HepG2 (cell line): ENCODE results near the gene NKAIN2. TPM values are rescaled to one million over a fixed set of nuclear protein-coding genes. Genes with fewer than 3 reads are reported as not detected.

Experiments
- ATAC-seq: fragments of 200-7000 bp; cut with Tn5 transposase; 3 replicates; pipeline ENCODE4 v1.9.1; 2020; ENCODE audit warnings: mild to moderate bottlenecking, moderate library complexity
- BruUV-seq: library from RNA; stranded (reverse); fragments of 400-500 nt; replicated peaks from 2 replicates; lab custom pipeline; 2021; lab: Mats Ljungman, UMichigan
- CTCF ChIA-PET: fragments of 300-600 bp; formaldehyde crosslinking; extraction: SDS; loops from one replicate; lab custom pipeline; 2021; ENCODE audit warnings: low total read pairs, inconsistent platforms, low intra/inter-chr PET ratio; lab: Yijun Ruan, JAX
- POLR2A ChIA-PET: fragments of 350-600 bp; sonication (Branson Sonifier 250); formaldehyde crosslinking; loops from one replicate; lab custom pipeline; 2020; ENCODE audit warnings: antibody characterized with exemption, inconsistent platforms; lab: Yijun Ruan, JAX
- DNase-seq: peaks from one replicate; pipeline ENCODE4 v3.0.0-alpha.2; 2015; ENCODE audit warnings: low spot score
- FAIRE-seq: peaks from 3 replicates; lab custom pipeline; 2011; peaks lifted over from hg19 to GRCh38; lab: Jason Lieb, UNC
- H2AFZ ChIP-seq: one replicate; pipeline ENCODE4 v1.6.1; 2011; ENCODE audit warnings: low read length, inconsistent platforms
- H3K27ac ChIP-seq: fragments of 300-600 bp; 3 replicates; pipeline ENCODE4 v1.8.0; 2011; ENCODE audit warnings: mixed run types, mild to moderate bottlenecking, mixed read lengths, low read length, inconsistent platforms; ENCODE audit not compliant: insufficient read depth; ENCODE audit errors: extremely low read length
- H3K27me3 ChIP-seq, 2 experiments: fragments of 200-600 bp in 1 of 2; 2 replicates in 1 of 2; 3 replicates in 1 of 2; pipeline versions ENCODE4 v1.6.0 to v1.8.0; 2011; ENCODE audit warnings: low read length in 2 of 2, mild to moderate bottlenecking in 2 of 2, moderate library complexity in 2 of 2, inconsistent platforms in 1 of 2; ENCODE audit not compliant: insufficient read depth in 2 of 2, control insufficient read depth in 1 of 2
- H3K36me3 ChIP-seq, 2 experiments: fragments of 200-600 bp in 1 of 2; replicated peaks in 1 of 2; 2 replicates in 1 of 2; 3 replicates in 1 of 2; pipeline versions ENCODE4 v1.5.1 to v1.8.0; 2011; ENCODE audit warnings: low read length in 2 of 2, inconsistent platforms in 1 of 2; ENCODE audit not compliant: insufficient read depth in 2 of 2, control insufficient read depth in 1 of 2
- H3K4me1 ChIP-seq: 2 replicates; pipeline ENCODE4 v1.5.1; 2012; ENCODE audit warnings: low read length, inconsistent platforms; ENCODE audit not compliant: insufficient read depth
- H3K4me2 ChIP-seq: 2 replicates; pipeline ENCODE4 v1.6.0; 2011; ENCODE audit warnings: low read depth, low read length, inconsistent platforms
- H3K4me3 ChIP-seq, 3 experiments: fragments of 200-600 bp in 1 of 3; sonication (generic), shearing (Covaris generic) in 1 of 3; replicated peaks in 1 of 3; 2 replicates each; pipeline ENCODE4 v1.5.1; 2011 to 2016; ENCODE audit warnings: low read length in 3 of 3, inconsistent platforms in 2 of 3, low read depth in 2 of 3, mild to moderate bottlenecking in 2 of 3, control low read depth in 1 of 3, mixed read lengths in 1 of 3; ENCODE audit not compliant: insufficient read depth in 1 of 3
- H3K79me2 ChIP-seq: one replicate; pipeline ENCODE4 v1.6.1; 2011; ENCODE audit warnings: low read length, inconsistent platforms; ENCODE audit not compliant: insufficient read depth
- H3K9ac ChIP-seq: 2 replicates; pipeline ENCODE4 v1.6.0; 2011; ENCODE audit warnings: mild to moderate bottlenecking, low read depth, low read length, inconsistent platforms; ENCODE audit not compliant: insufficient read depth
- H3K9me3 ChIP-seq: 2 replicates; pipeline ENCODE4 v1.5.1; 2012; ENCODE audit warnings: mild to moderate bottlenecking, low read length
- H4K20me1 ChIP-seq: 2 replicates; pipeline ENCODE4 v1.6.0; 2011; ENCODE audit warnings: inconsistent platforms, mild to moderate bottlenecking, low read length, moderate library complexity; ENCODE audit not compliant: insufficient read depth
- FOXJ3 ChIP-seq: sonication (generic); formaldehyde crosslinking; IDR thresholded peaks from 2 replicates; pipeline ENCODE4 v1.4.0; 2020; ENCODE audit warnings: missing genetic modification reagents, mild to moderate bottlenecking, borderline replicate concordance
- GATAD2A ChIP-seq: IDR thresholded peaks from 2 replicates; pipeline ENCODE4 v1.6.1; 2016
- NFRKB ChIP-seq: fragments of 450-650 bp; IDR thresholded peaks from 2 replicates; pipeline ENCODE4 v1.6.1; 2017
- SOX13 ChIP-seq, 3 experiments: fragments of 450-650 bp in 1 of 3; sonication (generic) in 1 of 3; formaldehyde crosslinking in 1 of 3; IDR thresholded peaks in 2 of 3; conservative IDR thresholded peaks in 1 of 3; 2 replicates each; pipeline versions ENCODE4 v1.5.0 to v1.6.1; 2016 to 2020; ENCODE audit warnings: antibody characterized with exemption in 1 of 3, mild to moderate bottlenecking in 1 of 3, missing compliant biosample characterization in 1 of 3, missing genetic modification reagents in 1 of 3, moderate library complexity in 1 of 3
- SP5 ChIP-seq: IDR thresholded peaks from 2 replicates; pipeline ENCODE4 v1.6.1; 2016; ENCODE audit warnings: low read depth, borderline replicate concordance
- TCF12 ChIP-seq, 2 experiments: fragments of 450-650 bp in 1 of 2; sonication (generic) in 1 of 2; formaldehyde crosslinking in 1 of 2; IDR thresholded peaks; 2 replicates each; pipeline versions ENCODE4 v1.6.1 to v1.8.0; 2017 to 2022; ENCODE audit warnings: antibody characterized with exemption in 1 of 2, mild to moderate bottlenecking in 1 of 2, missing genetic modification reagents in 1 of 2, moderate library complexity in 1 of 2
- TSC22D2 ChIP-seq: sonication (generic); formaldehyde crosslinking; IDR thresholded peaks from 2 replicates; pipeline ENCODE4 v1.5.1; 2020; ENCODE audit warnings: missing genetic modification reagents, mild to moderate bottlenecking, borderline replicate concordance
- ZFP41 ChIP-seq: sonication (generic); formaldehyde crosslinking; IDR thresholded peaks from 2 replicates; pipeline ENCODE4 v1.4.0; 2020; ENCODE audit warnings: mild to moderate bottlenecking, missing genetic modification reagents, borderline replicate concordance
- ZNF34 ChIP-seq: sonication (generic); formaldehyde crosslinking; IDR thresholded peaks from 2 replicates; pipeline ENCODE4 v1.4.0; 2020; ENCODE audit warnings: mild to moderate bottlenecking, missing genetic modification reagents, borderline replicate concordance
- ZNF430 ChIP-seq: sonication (generic); formaldehyde crosslinking; IDR thresholded peaks from 2 replicates; pipeline ENCODE4 v1.9.0; 2021; ENCODE audit warnings: mild to moderate bottlenecking, missing genetic modification reagents
- ZNF562 ChIP-seq: sonication (generic); formaldehyde crosslinking; IDR thresholded peaks from 2 replicates; pipeline ENCODE4 v1.8.0; 2022; ENCODE audit warnings: missing genetic modification reagents, borderline replicate concordance
- WGBS: methylation state at CpG from one replicate; pipeline ENCODE4 v1.1.6; 2017; ENCODE audit warnings: low lambda C conversion rate; 5-methylcytosine and 5-hydroxymethylcytosine counted together
- in situ Hi-C: cut with HindIII; loops from 2 replicates; pipeline ENCODE4 v1.10.0; 2017; ENCODE audit warnings: low pct_unique_long_range_greater_than_20kb; ENCODE audit not compliant: extremely low pct_ligation_motif_present
- intact Hi-C: fragments of 100-400 bp; cut with micrococcal nuclease; formaldehyde crosslinking; loops from one replicate; pipeline ENCODE4 v1.10.0; 2022; ENCODE audit not compliant: unreplicated experiment
- polyA plus RNA-seq, 8 experiments: library from polyadenylated mRNA; depleted of rRNA in 3 of 8; stranded (reverse) in 7 of 8; unstranded in 1 of 8; fragments of >200 nt; fragmentation: Illumina TruSeq in 4 of 8; extraction: Trizol in 4 of 8; gene quantifications; 2 replicates each; pipeline versions ENCODE4 v1.2.1 to v1.2.3, GENCODE V29; 2011 to 2016; ENCODE audit warnings: low read depth in 4 of 8, missing spikeins in 1 of 8, mixed read lengths in 1 of 8; ENCODE audit not compliant: insufficient read depth in 1 of 8
- total RNA-seq, 5 experiments: library from RNA; depleted of rRNA; stranded (reverse); fragments of >200 nt; fragmentation: Illumina TruSeq; extraction: Trizol; gene quantifications; 2 replicates each; pipeline ENCODE4 v1.2.3, GENCODE V29; 2016; ENCODE audit warnings: low read depth in 1 of 5
- TF ChIP-seq, protein P1 (sequence below): sonication (generic); formaldehyde crosslinking; IDR thresholded peaks from 2 replicates; pipeline ENCODE4 v1.4.0; 2020; ENCODE audit warnings: missing genetic modification reagents
- TF ChIP-seq, protein P2 (sequence below): sonication (generic); formaldehyde crosslinking; IDR thresholded peaks from 2 replicates; pipeline ENCODE4; 2020; ENCODE audit warnings: missing genetic modification reagents, mild to moderate bottlenecking, borderline replicate concordance
- TF ChIP-seq, protein P3 (sequence below): sonication (generic); formaldehyde crosslinking; IDR thresholded peaks from 2 replicates; pipeline ENCODE4 v1.5.1; 2020; ENCODE audit warnings: mild to moderate bottlenecking, missing genetic modification reagents, borderline replicate concordance

Gene NKAIN2
- total and polyA plus RNA-seq, 2 of the 13 experiments (the other 11 are each of a cell fraction or from before 2014, with no cell fraction given), result not detected

DNA sequence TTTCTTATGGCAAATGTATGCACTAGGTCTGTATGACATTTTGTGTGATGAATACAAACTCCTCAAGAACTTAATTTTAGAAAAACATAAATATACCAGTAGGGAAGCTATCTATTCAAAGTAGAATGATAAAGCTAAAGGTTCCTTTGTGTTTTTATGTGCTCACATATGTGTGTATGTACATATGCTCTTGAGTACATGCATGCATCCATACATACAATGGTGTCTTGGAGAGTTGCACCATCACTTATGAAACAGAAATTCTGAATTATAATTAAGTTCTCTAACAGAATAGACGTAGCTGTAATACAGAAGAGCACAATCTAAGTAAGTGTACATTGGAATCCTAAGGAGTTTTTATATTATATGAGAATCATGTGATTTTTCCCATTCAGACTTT, 2.3 kb downstream of the NKAIN2 start:
- no TSS peak for BruUV-seq
- H3K27ac ChIP-seq, result no peak overlapping the region
- no peak overlapping the region for H3K4me3 ChIP-seq
- H3K4me1 ChIP-seq, result no peaks in the 10 kb centered on the region
- CTCF ChIA-PET, result no interaction called here
- ATAC-seq, result no peak
- intact Hi-C loops (no loop called here), in situ Hi-C loops (loop anchor here (25.0 kb wide), 1 partner anchor 981 kb away; no protein-coding TSS in a partner anchor)
- no peak overlapping the region for H2AFZ ChIP-seq
- TF ChIP-seq ZNF562 (CRISPR knock-in tag) (no peak), TCF12 (IDR thresholded peaks at IDR 0.05) (no peak), TCF12 (CRISPR knock-in tag; IDR thresholded peaks at IDR 0.05) (no peak), GATAD2A (CRISPR knock-in tag) (no peak), SP5 (no peak), ZNF34 (CRISPR knock-in tag) (no peak), ZNF430 (no peak), ZFP41 (CRISPR knock-in tag) (no peak), NFRKB (no peak), SOX13 (IDR thresholded peaks at IDR 0.05) (no peak), SOX13 (CRISPR knock-in tag; conservative IDR thresholded peaks at IDR 0.05 in 1 of 2, IDR thresholded peaks at IDR 0.05 in 1 of 2) (no peak), FOXJ3 (CRISPR knock-in tag) (no peak), TSC22D2 (CRISPR knock-in tag) (no peak)
- TF ChIP-seq, protein P1, sequence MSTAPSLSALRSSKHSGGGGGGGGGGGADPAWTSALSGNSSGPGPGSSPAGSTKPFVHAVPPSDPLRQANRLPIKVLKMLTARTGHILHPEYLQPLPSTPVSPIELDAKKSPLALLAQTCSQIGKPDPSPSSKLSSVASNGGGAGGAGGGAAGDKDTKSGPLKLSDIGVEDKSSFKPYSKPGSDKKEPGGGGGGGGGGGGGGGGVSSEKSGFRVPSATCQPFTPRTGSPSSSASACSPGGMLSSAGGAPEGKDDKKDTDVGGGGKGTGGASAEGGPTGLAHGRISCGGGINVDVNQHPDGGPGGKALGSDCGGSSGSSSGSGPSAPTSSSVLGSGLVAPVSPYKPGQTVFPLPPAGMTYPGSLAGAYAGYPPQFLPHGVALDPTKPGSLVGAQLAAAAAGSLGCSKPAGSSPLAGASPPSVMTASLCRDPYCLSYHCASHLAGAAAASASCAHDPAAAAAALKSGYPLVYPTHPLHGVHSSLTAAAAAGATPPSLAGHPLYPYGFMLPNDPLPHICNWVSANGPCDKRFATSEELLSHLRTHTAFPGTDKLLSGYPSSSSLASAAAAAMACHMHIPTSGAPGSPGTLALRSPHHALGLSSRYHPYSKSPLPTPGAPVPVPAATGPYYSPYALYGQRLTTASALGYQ (CRISPR knock-in tag), result no peak
- TF ChIP-seq, protein P2, sequence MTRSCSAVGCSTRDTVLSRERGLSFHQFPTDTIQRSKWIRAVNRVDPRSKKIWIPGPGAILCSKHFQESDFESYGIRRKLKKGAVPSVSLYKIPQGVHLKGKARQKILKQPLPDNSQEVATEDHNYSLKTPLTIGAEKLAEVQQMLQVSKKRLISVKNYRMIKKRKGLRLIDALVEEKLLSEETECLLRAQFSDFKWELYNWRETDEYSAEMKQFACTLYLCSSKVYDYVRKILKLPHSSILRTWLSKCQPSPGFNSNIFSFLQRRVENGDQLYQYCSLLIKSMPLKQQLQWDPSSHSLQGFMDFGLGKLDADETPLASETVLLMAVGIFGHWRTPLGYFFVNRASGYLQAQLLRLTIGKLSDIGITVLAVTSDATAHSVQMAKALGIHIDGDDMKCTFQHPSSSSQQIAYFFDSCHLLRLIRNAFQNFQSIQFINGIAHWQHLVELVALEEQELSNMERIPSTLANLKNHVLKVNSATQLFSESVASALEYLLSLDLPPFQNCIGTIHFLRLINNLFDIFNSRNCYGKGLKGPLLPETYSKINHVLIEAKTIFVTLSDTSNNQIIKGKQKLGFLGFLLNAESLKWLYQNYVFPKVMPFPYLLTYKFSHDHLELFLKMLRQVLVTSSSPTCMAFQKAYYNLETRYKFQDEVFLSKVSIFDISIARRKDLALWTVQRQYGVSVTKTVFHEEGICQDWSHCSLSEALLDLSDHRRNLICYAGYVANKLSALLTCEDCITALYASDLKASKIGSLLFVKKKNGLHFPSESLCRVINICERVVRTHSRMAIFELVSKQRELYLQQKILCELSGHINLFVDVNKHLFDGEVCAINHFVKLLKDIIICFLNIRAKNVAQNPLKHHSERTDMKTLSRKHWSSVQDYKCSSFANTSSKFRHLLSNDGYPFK (CRISPR knock-in tag), result no peak
- TF ChIP-seq, protein P3, sequence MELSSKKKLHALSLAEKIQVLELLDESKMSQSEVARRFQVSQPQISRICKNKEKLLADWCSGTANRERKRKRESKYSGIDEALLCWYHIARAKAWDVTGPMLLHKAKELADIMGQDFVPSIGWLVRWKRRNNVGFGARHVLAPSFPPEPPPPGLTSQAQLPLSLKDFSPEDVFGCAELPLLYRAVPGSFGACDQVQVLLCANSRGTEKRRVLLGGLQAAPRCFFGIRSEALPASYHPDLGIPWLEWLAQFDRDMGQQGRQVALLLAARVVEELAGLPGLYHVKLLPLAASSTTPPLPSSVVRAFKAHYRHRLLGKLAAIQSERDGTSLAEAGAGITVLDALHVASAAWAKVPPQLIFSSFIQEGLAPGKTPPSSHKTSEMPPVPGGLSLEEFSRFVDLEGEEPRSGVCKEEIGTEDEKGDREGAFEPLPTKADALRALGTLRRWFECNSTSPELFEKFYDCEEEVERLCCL (CRISPR knock-in tag), result no peak
- H3K9me3 ChIP-seq, result no peaks in the 10 kb centered on the region
- no peak for FAIRE-seq
- H3K27me3 ChIP-seq, result peaks cover 0 to 24% of the 10 kb centered on the region in 2 experiments; a peak in 3 of 5 replicates
- H3K79me2 ChIP-seq, result no peaks in the 10 kb centered on the region
- 0 out of 2 replicates have a peak, but pooled peaks cover 5% of the 10 kb centered on the region for H4K20me1 ChIP-seq
- 0% methylated on average over 1 of the region's 1 CpG for WGBS
- POLR2A ChIA-PET, result no interaction called here
- H3K4me2 ChIP-seq, result no peak overlapping the region
- H3K36me3 ChIP-seq, result no peaks in the 10 kb centered on the region
- H3K9ac ChIP-seq, result no peak overlapping the region
- no peak for DNase-seq
